Measurements from ENCODE around the gene FUT4. TPM values are rescaled to one million over a fixed set of nuclear protein-coding genes. Genes with fewer than 3 reads are reported as not detected.

Gene FUT4
- total RNA-seq, 1 experiment from 2014 or later: 7.7 TPM

Other genes starting within 250 kb of the FUT4 start
- not detected in 3 replicates for gene IZUMO1R, start 239.3 kb upstream of the FUT4 start, total RNA-seq (2021)
- gene GPR83, start 142.5 kb upstream of the FUT4 start, total RNA-seq (2021): 0.23 to 0.48 TPM (median 0.42 TPM) in 3 replicates
- gene MRE11, start 50.1 kb upstream of the FUT4 start, total RNA-seq (2021): 34.3 to 38.2 TPM (median 37.8 TPM) in 3 replicates
- gene ANKRD49, start 49.9 kb upstream of the FUT4 start, total RNA-seq (2021): 9.5 to 9.9 TPM (median 9.6 TPM) in 3 replicates
- gene C11orf97, start 31.5 kb upstream of the FUT4 start, total RNA-seq (2021): not detected in 3 replicates
- 0.33 to 0.66 TPM (median 0.62 TPM) in 3 replicates for gene PIWIL4, start 23.4 kb downstream of the FUT4 start, total RNA-seq (2021)
- gene AMOTL1, start 224.4 kb downstream of the FUT4 start, total RNA-seq (2021): 23.4 to 39.8 TPM (median 26.4 TPM) in 3 replicates

Measured in WTC11 (cell line).